ENCODE data around the gene ZNF483.
"Not testable (repeated sequence)": the region's sequence is repeated elsewhere in the genome, so short reads cannot be mapped to it uniquely, and the experiment has no call there.

The ZNF483 gene

GRCh38 chr9:111615928-111616327 lies 90.9 kb downstream of the ZNF483 start:
- no peak for DNase-seq

GRCh38 chr9:111617349-111617748 lies 92.4 kb downstream of the ZNF483 start:
- DNase-seq = not testable (repeated sequence)

- DNase-seq = no peak
These were observed 97.0 kb downstream of the ZNF483 start for GRCh38 chr9:111621895-111622480.

GRCh38 chr9:111622626-111623025 lies 97.6 kb downstream of the ZNF483 start:
- peak; percentile 11 for DNase-seq

Measured in T1000 (cell line).